ENCODE measurements around the gene TXN. TPM values are rescaled to one million over a fixed set of nuclear protein-coding genes. Genes with fewer than 3 reads are reported as not detected.

The TXN gene
- total and polyA plus RNA-seq, 4 donors = 61.4 to 742 (median 326) TPM

DNA sequence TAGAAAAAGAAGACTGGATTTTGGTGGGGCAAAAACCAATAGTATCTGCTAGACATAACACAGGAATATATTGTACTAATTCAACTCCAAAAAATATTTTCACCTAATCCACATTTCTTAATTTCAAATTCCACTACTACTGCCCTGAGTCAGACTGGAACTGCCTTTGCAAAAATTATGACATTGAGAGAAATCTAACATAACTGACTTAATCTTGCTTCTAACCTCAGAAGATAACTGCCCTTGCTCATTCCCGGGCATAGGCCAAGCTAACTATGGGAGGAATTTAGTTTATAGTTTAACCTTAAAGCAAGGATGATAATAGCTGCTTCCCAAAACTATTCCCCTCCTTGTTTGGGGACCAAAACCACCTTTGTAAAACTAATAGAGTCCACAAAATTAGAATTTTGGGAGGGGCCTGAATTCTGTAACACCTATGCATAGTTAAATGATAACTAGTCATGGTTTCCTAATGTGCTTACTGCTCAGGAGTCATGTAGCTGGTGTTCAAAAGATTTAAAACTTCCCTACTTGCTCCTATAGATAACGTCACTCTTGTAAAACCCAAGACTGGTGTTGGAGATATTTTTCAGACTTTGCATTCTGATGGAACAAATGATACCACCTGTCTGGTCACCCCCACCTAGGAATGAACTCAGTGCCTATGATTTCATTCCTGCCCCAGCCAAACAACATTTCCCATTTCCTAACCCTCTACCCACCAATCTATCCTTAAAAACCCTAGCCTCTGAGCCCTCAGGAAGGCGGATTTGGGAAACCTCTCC, 14.1 kb upstream of the TXN start:
- H3K36me3 ChIP-seq (ENCODE audit: control insufficient read depth in 4 of 4, insufficient read depth in 4 of 4, low read length in 4 of 4) = no peaks in the 10 kb centered on the region
- DNase-seq (no peak), ATAC-seq (ENCODE audit: insufficient read depth, low FRiP score) (no peak)
- H3K9ac ChIP-seq (ENCODE audit: insufficient read depth in 1 of 2, low read length in 2 of 2) = no peak overlapping the region
- H3K27me3 ChIP-seq (ENCODE audit: control insufficient read depth in 3 of 3, insufficient read depth in 3 of 3, low read length in 2 of 3) = no peaks in the 10 kb centered on the region
- no peak overlapping the region for H3K4me3 ChIP-seq
- H3K4me1 ChIP-seq (ENCODE audit: control insufficient read depth in 5 of 5, insufficient read depth in 5 of 5, low read length in 5 of 5) = no peaks in the 10 kb centered on the region
- TF ChIP-seq, protein P1, sequence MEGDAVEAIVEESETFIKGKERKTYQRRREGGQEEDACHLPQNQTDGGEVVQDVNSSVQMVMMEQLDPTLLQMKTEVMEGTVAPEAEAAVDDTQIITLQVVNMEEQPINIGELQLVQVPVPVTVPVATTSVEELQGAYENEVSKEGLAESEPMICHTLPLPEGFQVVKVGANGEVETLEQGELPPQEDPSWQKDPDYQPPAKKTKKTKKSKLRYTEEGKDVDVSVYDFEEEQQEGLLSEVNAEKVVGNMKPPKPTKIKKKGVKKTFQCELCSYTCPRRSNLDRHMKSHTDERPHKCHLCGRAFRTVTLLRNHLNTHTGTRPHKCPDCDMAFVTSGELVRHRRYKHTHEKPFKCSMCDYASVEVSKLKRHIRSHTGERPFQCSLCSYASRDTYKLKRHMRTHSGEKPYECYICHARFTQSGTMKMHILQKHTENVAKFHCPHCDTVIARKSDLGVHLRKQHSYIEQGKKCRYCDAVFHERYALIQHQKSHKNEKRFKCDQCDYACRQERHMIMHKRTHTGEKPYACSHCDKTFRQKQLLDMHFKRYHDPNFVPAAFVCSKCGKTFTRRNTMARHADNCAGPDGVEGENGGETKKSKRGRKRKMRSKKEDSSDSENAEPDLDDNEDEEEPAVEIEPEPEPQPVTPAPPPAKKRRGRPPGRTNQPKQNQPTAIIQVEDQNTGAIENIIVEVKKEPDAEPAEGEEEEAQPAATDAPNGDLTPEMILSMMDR (IDR thresholded peaks at IDR 0.05; ENCODE audit: control extremely low read depth, extremely low read depth) = no peak
- WGBS, 2 donors = 93 to 94% methylated on average over 3 of the region's 3 CpGs
- no peak overlapping the region for H3K27ac ChIP-seq (ENCODE audit: low read depth in 1 of 2, low read length in 1 of 2)
- H3K9me3 ChIP-seq (ENCODE audit: control insufficient read depth in 4 of 4, insufficient read depth in 3 of 4, low read length in 3 of 4) = no peaks in the 10 kb centered on the region

DNA sequence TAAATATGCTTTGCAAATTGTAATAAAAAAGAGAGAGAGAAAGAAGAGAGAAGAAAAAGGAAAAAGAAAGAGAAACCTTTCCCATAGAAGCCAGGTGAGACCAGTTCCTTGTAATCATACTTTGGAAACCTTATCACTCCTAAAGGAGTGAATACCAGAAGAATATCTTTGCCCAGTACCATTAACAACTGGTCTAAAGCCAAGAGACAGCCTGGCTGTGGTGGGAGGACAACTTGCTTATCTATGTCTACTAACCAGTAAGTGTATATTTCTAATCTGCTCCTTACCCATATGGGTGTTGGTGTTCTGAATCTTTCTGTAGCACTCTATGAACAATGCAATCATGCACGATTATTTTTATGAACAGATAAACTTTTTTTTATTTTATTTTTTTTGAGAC, 10.5 kb upstream of the TXN start:
- H3K27me3 ChIP-seq (ENCODE audit: control insufficient read depth in 3 of 3, insufficient read depth in 3 of 3, low read length in 2 of 3) = no peaks in the 10 kb centered on the region
- DNase-seq = no peak
- no peak overlapping the region for H3K4me3 ChIP-seq
- H3K9me3 ChIP-seq (ENCODE audit: control insufficient read depth in 4 of 4, insufficient read depth in 3 of 4, low read length in 3 of 4) = no peaks in the 10 kb centered on the region
- WGBS, 2 donors = 51% methylated on average over 1 of the region's 1 CpG; no CpG with 5 or more reads in 1 of the 2 donors
- H3K27ac ChIP-seq (ENCODE audit: low read depth in 1 of 2, low read length in 1 of 2) = no peak overlapping the region
- no peaks in the 10 kb centered on the region for H3K36me3 ChIP-seq (ENCODE audit: control insufficient read depth in 4 of 4, insufficient read depth in 4 of 4, low read length in 4 of 4)
- TF ChIP-seq, protein P1 (IDR thresholded peaks at IDR 0.05; ENCODE audit: control extremely low read depth, extremely low read depth) = no peak
- H3K4me1 ChIP-seq (ENCODE audit: control insufficient read depth in 5 of 5, insufficient read depth in 5 of 5, low read length in 5 of 5) = no peaks in the 10 kb centered on the region
- no peak for ATAC-seq (ENCODE audit: insufficient read depth, low FRiP score)
- H3K9ac ChIP-seq (ENCODE audit: insufficient read depth in 1 of 2, low read length in 2 of 2) = no peak overlapping the region

DNA sequence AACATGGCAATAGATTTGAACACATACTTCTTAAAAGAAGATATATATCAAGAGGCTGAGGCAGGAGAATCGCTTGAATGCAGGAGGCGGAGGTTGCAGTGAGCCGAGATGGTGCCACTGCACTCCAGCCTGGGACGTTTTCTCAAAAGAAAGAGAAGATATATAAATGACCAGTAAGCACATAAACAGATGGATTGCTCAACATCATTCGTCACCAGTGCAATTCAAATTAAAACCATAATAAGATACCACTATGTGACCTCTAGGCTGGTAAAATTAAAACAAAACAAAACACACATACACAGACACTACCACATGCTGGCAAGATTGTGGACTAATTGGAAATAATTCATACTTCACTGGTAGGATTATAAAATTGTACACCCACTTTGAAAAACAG, 5.3 kb upstream of the TXN start:
- no peak overlapping the region for H3K27ac ChIP-seq (ENCODE audit: low read depth in 1 of 2, low read length in 1 of 2)
- DNase-seq (no peak), ATAC-seq (ENCODE audit: insufficient read depth, low FRiP score) (no peak)
- 78 to 79% methylated on average over 5 of the region's 5 CpGs for WGBS, 2 donors
- H3K4me1 ChIP-seq (ENCODE audit: control insufficient read depth in 5 of 5, insufficient read depth in 5 of 5, low read length in 5 of 5) = peaks cover 0 to 9% (median 5%) of the 10 kb centered on the region in 5 donors
- no peaks in the 10 kb centered on the region for H3K27me3 ChIP-seq (ENCODE audit: control insufficient read depth in 3 of 3, insufficient read depth in 3 of 3, low read length in 2 of 3)
- no peaks in the 10 kb centered on the region for H3K36me3 ChIP-seq (ENCODE audit: control insufficient read depth in 4 of 4, insufficient read depth in 4 of 4, low read length in 4 of 4)
- H3K9me3 ChIP-seq (ENCODE audit: control insufficient read depth in 4 of 4, insufficient read depth in 3 of 4, low read length in 3 of 4) = no peaks in the 10 kb centered on the region
- no peak overlapping the region for H3K9ac ChIP-seq (ENCODE audit: insufficient read depth in 1 of 2, low read length in 2 of 2)
- TF ChIP-seq, protein P1 (IDR thresholded peaks at IDR 0.05; ENCODE audit: control extremely low read depth, extremely low read depth) = no peak
- no peak overlapping the region for H3K4me3 ChIP-seq

Data from lung (tissue), 12 donors.